UCSD-AML1 (cell line): ENCODE results near the gene PSORS1C2.
"Not testable (repeated sequence)": the region's sequence is repeated elsewhere in the genome, so short reads cannot be mapped to it uniquely, and the experiment has no call there.

Experiments
- DNase-seq: peaks from one replicate; lab custom pipeline; 2025; ENCODE audit not compliant: unreplicated experiment; lab: John Stamatoyannopoulos, UW

Gene PSORS1C2

DNA sequence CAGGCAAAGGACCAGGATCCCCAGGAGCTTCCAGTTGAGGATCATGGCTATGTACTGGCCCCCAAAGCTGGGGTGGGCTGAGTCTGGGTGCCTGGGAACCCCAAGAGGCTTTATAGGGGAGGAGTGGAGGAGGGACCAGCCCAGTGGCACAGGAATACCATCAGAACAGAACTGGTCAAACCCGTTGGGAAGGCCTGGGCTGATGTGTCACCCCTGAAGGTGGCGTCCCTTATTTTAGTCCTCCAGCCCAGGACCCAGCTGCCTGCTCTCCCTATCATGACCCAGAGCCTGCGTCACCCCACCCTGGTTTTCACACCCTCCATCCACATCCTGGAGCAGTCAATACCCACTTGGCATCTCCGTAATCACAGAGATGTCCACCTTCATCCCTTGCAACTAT, at the start of gene PSORS1C2:
Gene PSORS1C2 (minus strand): TSS at position 85 of the 400 bp plus-strand sequence. CDS start 40 bp downstream, at position 45.
- no peak for DNase-seq

DNA sequence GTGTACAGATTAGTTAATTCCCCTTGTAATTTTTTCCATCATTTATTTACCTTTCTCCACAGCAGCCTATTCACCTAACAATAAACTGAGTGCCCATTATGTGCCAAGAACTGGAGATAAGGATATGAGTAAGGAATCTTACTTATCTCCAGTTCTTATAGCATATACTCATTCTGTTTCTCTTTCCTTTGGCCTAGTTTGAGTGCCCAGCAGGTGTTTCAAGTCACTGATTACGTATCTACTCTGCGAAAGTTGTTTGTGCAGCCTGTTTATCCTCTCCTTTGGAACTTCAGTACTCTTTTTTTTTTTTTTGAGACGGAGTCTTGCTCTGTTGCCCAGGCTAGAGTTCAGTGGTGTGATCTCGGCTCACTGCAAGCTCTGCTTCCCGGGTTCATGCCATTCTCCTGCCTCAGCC, 48.9 kb upstream of the PSORS1C2 start:
- DNase-seq = no peak

DNA sequence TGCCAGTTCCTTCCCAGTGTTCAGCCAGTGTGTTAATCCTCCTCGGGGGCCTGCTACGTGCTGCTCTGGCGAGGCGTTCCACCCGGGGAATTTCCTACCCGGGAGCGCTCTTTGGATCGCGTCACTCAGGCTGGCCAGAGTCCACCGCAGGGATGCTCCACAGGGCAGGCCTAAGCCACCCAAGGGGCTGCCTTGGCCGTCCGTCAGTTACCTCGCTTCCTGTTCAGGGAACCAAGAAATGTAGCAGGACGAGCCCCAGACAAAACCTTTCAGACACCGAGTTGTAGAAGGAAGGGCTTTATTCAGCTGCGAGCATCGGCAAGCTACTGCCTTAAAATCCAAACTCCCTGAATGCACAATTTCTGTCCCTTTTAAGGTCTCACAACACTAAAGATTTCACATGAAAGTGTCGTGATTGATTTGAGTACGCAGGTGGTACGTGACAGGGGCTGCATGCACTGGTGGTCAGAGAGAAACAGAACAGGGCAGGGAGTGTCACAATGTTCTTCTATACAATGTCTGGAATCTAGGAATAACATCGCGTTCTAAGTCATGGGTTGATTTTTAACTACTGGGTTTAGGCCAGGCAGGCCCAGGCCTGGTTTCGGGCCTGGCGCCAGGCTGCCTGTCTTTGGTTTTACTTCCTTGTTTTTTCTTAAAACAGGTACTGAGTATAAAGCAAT, 47.3 kb upstream of the PSORS1C2 start:
- DNase-seq = no peak

DNA sequence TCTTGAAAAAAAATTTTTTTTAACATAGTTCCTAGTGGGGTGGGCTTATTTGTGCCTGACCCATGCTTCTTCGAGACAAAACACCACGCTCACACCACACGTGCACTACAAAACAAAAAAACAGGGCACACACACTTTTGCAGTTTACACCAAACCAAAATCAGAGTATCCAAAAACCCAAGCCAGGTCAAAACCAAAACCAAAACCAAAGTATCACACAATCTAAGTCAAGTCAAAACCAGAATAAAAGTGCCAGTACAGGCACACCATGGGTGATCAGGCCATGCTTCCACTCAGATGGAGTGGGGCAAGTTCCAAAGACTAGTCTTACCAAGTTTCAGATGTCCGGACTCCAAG, 46.8 kb upstream of the PSORS1C2 start:
- DNase-seq = not testable (repeated sequence)

DNA sequence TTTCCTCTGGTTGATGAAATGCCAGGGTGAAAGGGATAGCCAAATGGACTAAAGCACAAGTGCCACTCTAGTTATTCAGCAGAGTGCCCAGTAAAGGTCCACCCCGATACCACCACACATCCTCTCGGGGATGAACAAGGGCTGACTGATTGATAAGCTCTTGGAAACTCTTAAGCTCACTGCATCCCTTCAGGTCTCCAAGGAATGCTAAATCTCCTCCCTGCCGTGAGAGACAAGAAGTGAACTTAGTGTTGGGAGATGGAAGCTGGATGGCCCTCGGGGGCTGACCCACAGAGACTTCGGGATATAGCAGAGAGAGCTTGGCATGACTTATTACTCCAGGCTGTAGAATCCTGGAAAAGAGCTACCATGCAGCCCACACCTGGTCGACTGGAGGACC, 45.0 kb upstream of the PSORS1C2 start:
- DNase-seq = not testable (repeated sequence)

DNA sequence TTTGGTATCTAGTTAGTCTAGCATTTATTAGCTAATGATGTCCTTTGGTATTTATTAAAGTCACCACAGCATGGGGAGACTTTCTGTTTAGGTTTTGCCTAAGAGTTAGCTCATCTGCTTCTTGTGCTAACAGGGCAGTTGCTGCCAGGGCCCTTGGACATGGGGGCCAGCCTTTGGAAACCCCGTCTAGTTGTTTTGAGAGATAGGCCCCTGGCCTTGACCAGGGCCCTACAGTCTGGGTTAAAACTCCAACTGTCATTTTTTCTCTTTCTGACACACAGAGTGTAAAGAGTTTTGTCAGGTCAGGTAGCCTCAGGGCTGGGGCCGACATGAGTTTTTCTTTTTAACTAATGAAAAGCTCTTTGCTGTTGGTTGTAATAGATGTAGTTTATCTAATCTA, 44.4 kb upstream of the PSORS1C2 start:
- not testable (repeated sequence) for DNase-seq

DNA sequence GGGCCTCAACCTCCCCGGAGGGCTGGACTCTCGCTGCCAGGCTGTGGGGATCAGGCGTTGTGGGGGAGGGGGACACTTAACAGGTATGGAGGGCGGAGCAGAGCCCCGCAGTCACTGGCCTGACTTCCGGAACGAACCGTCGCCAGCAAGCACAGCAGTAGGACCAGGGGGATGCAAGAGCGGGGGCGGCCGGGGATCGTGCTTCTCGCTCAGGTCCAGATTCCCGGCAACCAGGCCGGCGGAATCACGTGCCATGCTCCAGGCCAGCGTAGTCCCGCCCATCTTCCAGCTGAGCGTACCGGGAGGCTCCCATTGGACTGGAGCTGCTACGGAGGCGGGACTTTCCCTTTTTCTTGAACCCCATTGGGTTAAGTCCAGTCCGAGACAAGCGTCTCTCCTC, 41.6 kb upstream of the PSORS1C2 start:
- no peak for DNase-seq

DNA sequence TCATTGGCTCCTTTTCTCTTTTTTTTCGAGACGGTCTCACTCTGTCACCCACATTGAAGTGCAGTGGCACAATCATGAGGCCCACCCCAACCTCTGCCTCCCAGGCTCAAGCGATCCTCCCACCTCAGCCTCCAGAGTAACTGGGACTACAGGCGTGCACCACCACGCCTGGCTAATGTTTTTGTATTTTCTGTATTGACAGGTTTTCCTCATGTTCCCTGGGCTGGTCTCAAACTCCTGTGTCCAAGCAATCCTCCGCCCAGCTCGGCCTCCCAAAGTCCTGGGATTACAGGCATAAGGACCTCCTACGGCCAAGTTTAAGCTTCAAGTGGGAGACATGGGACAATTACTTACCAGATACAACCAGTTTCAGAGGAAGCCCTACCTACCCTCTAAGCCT, 41.0 kb upstream of the PSORS1C2 start:
- DNase-seq = no peak

DNA sequence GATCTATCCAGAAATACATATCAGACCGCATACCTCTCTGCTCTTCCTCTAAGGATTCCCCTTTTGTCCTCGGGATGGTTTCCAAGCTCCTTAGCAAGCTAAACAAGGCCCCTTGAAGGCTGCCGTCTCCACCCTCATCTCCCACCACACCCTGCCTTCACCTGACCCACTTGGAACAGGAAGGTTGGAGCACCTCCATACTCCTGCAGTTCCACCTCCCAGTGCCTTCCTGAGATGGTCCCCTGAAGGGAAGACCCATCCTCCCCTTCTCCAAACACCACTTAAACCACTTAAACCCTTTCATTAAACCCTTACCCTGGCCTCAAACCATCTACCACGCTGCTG, 40.1 kb upstream of the PSORS1C2 start:
- DNase-seq = no peak

DNA sequence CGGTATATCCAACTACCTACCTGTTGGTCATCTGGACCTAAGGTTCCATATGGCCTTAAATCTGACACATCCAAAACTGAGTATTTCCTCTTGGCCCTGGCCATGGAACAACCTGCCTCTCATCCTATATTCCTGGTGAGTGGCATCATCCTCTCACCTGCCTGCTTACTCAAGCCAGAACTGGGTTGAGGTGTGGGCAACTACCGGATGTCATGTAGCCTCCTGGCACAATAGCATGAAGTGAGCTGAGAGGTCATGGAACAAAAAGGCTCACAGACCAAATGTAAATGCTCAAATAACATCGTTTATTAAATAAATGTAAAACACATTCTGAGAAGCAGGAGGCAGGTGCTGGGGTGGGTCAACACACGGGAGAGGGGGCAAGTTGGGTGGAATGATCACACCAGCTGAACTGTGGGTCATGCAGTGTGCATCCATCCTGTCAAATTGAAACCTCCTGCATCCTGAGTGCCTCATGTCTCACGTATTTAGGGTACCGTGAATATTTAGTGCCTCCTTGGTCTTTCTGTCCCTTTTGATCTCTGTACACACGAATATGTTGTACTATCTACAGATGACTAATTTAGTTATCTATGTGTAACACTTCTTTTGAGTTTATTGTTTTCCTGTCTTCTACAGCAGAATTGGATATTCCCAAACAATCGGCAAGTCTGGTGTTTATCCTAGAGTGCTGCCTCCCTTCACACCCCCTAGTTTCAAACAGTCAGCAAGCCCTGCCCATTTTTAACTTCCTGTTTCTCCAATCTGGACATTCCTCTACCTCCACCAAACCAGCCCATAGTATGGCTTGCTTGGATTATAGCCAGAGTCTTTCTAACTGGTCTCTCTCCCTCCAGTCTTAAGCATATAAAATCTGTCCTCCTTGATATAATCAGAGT, 39.5 kb upstream of the PSORS1C2 start:
- no peak for DNase-seq

DNA sequence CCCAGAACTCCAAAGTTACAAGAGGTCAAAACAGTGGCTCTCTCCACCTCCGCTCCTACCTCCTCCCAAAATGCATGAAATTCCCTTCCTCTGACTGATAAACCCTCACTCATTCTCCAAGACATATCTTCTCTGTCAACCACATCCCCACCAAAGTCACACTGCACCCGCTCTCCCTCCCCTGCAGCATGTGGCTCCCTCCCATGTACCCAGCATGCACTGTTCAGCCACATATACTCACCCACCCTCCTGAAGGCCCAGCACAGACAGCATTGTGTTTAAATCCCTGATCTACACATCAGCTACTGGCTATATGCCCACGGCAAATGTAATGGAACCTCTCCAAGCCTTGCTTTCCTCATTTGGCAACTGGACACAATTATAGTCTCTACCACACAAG, 37.1 kb upstream of the PSORS1C2 start:
- no peak for DNase-seq

DNA sequence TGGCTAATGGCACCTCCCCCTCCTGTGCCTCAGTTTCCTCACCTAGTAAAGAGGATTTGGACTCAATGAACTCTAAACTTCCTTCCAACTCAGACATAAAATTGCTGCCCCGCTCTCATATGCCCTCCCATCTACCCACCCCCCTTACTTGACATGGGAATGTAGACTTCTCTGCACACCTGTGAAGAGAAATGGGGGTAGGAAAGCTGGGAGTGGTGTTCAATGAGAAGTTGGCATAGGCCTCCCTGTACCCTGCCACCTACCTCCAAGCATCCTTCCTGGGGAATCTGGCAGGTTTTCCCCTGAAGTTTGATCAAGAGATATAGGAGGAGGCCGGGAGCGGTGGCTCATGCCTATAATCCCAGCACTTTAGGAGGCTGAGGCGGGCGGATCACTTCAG, 35.5 kb upstream of the PSORS1C2 start:
- no peak for DNase-seq

DNA sequence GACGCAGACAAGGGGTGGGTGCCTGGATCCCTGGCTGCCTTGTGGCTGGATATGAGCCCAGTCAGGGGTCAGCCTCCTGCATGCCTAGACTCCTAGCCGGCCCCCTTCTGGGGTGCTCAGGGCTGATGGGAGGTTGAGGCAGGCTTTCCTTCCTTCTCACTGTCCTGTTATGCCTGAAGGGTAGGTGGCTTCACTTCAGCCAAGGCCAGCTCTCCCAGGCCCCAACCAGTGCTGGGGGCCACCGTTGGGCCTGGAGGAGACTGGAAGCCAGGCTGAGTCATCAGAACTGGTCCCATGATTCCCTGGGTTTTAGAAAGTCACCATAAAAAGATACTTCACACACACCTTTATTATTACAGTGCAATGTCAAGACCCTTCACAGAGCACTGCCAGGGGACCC, 34.5 kb upstream of the PSORS1C2 start:
- DNase-seq = no peak

DNA sequence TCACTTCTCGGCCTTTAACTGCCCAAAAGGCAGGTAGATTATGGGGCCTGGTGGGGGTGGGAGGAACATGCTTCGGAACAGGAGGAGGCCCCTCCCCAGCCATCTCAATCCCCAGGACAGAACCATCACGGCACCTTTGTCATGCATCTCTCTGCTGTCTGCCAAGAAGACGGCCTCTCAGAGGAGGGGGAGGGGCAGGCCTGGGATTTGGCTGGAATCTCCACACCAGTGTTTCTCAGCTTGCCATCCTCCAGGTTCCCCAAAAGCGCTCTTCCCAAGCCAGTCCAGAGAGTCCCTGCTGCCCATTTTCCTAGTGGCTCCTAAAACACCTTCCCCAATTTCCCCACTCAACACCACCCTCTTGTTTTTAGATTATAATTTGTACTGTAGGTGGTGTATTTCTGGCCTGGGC, 34.1 kb upstream of the PSORS1C2 start:
- no peak for DNase-seq

DNA sequence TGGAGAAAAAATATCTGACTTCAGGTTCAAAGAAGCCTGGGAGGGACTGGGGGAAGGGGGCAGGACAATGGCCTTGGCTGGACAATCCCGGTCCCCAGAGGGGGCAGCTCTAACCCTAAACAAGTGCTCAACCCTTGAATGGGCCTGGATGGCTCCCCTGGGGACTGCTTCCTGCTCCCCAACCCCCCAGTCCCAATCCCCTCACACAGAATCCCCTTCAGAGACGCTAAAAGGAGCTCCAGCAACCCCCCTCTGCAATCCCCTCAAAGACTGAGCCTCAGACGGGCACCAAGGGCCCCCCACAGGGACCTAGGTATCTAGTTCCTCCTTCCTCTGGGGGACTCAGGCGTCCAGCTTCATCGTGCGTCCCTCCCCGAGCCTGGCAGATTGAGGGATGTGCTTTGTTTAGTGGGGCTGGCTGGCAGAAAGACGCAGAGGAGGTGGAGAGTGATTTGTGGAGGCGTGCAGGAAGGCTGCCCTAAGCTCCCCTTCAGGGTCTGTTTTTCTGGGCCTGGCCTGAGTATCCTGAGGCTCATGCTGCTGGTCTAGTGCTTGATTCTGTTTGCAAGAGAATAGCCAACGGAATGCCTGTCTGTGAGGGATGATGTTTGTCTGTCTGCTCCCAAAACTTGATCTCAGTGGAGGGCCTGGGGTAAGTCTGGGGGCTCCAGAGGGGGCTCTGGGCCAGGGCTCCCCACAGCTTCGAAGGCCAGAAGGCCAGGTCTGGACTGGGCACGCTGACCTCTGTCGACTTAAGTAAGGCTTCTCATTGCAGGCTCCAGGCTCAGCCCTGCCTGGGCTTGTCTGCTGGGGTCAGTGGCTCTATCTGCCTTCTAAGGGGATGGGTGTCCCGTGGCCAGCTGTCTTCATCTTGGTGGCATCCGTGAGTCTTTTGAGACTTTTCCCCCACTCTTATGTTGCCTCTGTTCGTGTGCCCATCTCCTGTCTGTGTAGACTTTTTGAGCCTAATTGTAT, 33.4 kb upstream of the PSORS1C2 start:
- no peak for DNase-seq

DNA sequence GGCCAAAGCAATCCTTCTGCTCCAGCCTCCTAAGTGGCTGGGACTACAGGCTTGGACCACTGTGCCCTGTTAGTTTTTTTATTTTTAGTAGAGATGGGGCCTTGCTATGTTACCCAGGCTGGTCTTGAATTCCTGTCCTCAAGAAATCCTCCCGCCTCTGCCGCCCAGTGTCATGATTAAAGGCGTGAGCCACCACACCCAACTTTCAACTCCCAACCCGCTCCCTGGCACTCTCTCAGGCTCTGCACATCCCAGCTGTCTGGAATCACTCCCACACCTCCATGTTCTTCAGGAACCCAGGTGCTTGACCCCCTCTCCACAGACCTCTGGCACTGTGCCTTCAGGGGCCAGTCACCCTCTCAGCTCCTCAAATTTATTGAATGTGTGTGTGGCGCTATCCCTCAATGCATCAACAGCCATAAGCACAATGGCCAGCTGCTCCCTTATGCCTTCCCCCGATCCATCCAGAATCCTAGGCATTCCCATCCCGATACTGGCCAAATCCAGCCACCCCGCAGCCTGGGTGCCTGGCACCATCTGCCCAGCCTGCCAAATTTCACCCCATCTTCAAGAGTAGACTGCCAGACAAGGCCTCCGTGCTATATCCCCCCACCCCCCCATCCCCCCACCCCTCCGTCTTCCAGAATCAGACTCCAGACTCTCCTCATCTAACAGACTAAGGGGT, 32.3 kb upstream of the PSORS1C2 start:
- no peak for DNase-seq

DNA sequence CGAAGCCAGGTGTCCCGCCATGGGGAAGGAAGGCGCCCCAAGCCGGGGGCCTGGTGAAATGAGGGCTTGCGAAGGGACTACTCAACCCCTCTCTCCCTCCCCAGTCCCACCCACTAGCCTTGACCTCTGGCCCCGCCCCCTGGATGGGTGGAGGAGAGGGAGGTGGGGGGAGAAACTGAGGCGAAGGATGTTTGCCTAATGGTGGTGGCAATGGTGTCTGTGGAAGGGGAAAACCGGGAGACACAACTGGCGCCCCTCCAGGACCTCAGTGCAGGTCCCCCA, 31.7 kb upstream of the PSORS1C2 start, which contains the start of gene POU5F1:
Gene POU5F1 (minus strand): TSS at position 83 of the 282 bp plus-strand sequence. CDS start 62 bp downstream, at position 21.
- DNase-seq = no peak

DNA sequence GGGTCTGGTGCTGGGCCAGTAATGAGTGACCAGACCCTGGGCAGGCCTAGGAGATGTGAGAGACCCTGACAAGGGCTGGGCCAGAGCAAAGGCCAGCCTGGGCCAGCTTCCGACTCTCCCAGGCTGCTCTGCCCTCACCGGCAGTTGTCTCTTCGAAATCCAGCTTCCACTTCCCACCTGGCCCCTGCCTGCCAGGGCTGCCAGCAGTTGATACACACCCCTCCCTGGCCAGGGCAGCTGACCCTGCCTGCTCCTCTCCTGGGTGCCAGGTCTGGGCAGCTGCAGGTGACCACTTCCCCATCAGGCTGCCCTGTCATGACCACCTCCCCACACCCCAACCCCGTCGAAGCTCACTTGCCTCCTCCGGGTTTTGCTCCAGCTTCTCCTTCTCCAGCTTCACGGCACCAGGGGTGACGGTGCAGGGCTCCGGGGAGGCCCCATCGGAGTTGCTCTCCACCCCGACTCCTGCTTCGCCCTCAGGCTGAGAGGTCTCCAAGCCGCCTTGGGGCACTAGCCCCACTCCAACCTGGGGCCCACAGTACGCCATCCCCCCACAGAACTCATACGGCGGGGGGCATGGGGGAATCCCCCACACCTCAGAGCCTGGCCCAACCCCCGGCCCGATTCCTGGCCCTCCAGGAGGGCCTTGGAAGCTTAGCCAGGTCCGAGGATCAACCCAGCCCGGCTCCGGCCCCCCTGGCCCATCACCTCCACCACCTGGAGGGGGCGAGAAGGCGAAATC, 31.2 kb upstream of the PSORS1C2 start:
- not testable (repeated sequence) for DNase-seq

DNA sequence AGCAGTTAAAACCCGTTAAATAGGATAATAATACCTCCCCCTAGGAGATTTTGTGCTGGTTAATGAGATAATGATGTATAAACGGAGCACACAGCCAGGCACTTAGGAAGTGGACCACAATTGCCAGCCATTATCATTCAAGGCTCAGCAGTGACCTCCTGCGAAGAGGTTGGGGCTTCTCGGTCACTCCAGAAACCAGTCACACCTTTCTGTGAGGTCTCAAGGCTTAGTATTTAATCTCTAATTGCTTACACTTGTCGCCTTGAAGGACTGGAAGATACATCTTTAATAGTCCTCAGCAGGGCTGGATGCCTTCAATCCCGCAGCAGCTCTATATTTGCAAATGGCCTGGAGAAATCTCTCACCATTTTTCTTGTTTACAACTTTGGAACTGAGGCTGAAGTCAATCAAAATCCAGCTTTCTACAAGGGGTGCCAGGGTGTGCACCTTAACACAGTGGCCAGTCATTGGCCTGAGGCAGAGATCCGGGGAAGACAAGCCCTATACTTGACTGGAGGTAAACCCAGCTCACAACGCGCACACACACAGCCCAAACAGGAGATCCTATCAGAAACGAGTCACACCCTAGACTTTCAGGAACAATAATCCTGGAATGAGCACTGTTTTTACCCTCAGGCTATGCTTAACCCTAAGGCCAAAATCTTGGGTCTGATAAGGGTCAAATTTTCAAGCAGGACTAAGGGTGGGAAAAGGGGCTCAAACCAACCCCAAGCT, 30.4 kb upstream of the PSORS1C2 start:
- no peak for DNase-seq
